Tibial nerve (tissue), 4 donors: ENCODE data around the gene ADAP1.

Experiments used
- EP300 ChIP-seq, 2 donors: sonication (generic); formaldehyde crosslinking; IDR thresholded peaks; one replicate each; pipeline ENCODE4 v1.6.1; 2017; ENCODE audit warnings: antibody characterized with exemption in 2 of 2, mild to moderate bottlenecking in 1 of 2
- TF ChIP-seq, protein P1 (sequence below), 5 experiments: fragments of 200-600 bp in 3 of 5; fragments of 450-650 bp in 2 of 5; sonication (generic) in 3 of 5; IDR thresholded peaks; one replicate each; pipeline ENCODE4 v1.5.1; 2016 to 2019; ENCODE audit warnings: antibody characterized with exemption in 5 of 5, mild to moderate bottlenecking in 3 of 5, moderate library complexity in 2 of 5

DNA sequence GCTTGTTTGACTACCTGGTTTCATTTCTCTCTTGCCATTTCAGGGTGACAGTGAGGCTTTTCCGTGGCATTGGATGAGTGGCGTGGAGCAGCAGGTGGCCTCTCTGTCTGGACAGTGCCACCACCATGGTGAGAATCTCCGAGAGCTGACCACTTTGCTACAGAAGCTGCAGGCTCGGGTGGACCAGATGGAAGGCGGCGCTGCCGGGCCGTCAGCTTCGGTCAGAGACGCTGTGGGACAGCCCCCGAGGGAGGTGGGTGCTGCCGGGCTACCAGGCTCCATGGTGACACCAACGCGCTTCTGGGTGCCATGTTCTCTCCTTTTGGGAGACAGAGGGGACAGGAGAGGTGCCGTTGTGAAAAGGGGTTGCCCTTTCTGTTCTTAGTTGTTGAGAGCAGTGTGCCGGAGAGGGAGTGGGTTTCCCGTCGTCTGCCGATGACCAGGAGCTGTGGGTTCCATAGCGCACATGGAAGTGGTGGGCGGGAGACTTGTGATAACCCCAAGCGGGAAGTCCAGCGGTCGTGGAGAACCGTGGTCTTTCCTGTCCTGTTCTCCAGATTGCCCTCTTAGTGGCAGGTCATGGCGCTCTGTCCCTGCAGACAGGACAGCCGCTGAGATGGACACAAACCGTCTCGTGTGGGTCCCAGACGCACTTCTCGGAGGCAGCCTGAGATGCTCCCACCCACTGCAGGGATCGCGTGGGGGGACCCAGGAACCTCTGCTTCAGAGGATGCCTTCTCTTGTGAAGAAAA lies 100.9 kb downstream of the ADAP1 start:
- no peak for TF ChIP-seq EP300 (IDR thresholded peaks at IDR 0.05)
- TF ChIP-seq, protein P1, sequence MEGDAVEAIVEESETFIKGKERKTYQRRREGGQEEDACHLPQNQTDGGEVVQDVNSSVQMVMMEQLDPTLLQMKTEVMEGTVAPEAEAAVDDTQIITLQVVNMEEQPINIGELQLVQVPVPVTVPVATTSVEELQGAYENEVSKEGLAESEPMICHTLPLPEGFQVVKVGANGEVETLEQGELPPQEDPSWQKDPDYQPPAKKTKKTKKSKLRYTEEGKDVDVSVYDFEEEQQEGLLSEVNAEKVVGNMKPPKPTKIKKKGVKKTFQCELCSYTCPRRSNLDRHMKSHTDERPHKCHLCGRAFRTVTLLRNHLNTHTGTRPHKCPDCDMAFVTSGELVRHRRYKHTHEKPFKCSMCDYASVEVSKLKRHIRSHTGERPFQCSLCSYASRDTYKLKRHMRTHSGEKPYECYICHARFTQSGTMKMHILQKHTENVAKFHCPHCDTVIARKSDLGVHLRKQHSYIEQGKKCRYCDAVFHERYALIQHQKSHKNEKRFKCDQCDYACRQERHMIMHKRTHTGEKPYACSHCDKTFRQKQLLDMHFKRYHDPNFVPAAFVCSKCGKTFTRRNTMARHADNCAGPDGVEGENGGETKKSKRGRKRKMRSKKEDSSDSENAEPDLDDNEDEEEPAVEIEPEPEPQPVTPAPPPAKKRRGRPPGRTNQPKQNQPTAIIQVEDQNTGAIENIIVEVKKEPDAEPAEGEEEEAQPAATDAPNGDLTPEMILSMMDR (IDR thresholded peaks at IDR 0.05) = no peak
